Measurements from ENCODE around the gene DMBT1.

The DMBT1 gene

DNA sequence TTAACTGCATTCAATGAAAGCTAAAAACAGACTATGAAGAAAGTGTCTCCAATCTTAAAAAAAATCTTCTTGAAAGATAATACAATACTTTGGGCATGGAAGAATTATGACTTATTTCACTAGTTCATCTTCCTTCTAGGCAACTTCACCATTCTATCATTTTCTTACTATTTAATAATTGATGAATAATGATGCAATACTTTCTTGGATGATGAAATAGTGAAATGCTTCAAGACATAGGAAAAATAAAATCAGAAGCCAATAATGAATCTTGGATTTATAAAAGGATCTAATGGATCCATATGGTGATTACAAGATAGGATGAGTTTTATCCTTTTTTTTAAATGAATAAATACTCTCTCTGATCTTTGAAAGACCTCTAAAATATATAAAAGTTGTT is 4.4 kb downstream of the DMBT1 start:
- Mint-ChIP-seq H3K9me3 (no peaks in the 10 kb centered on the region), H3K4me3 (no peak overlapping the region), H3K36me3 (ENCODE audit: low read depth) (no peaks in the 10 kb centered on the region), H3K27ac (no peak overlapping the region), H3K4me1 (peaks cover 6% of the 10 kb centered on the region), H3K27me3 (ENCODE audit: low read depth, poor library complexity) (peaks cover 65% of the 10 kb centered on the region)
- no peak for DNase-seq
- TF ChIP-seq, protein P1, sequence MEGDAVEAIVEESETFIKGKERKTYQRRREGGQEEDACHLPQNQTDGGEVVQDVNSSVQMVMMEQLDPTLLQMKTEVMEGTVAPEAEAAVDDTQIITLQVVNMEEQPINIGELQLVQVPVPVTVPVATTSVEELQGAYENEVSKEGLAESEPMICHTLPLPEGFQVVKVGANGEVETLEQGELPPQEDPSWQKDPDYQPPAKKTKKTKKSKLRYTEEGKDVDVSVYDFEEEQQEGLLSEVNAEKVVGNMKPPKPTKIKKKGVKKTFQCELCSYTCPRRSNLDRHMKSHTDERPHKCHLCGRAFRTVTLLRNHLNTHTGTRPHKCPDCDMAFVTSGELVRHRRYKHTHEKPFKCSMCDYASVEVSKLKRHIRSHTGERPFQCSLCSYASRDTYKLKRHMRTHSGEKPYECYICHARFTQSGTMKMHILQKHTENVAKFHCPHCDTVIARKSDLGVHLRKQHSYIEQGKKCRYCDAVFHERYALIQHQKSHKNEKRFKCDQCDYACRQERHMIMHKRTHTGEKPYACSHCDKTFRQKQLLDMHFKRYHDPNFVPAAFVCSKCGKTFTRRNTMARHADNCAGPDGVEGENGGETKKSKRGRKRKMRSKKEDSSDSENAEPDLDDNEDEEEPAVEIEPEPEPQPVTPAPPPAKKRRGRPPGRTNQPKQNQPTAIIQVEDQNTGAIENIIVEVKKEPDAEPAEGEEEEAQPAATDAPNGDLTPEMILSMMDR (IDR thresholded peaks at IDR 0.05), result no peak

- Mint-ChIP-seq H3K9me3 (no peaks in the 10 kb centered on the region), H3K4me3 (no peak overlapping the region), H3K36me3 (ENCODE audit: low read depth) (no peaks in the 10 kb centered on the region), H3K27me3 (ENCODE audit: low read depth, poor library complexity) (peaks cover 63% of the 10 kb centered on the region), H3K27ac (no peak overlapping the region), H3K4me1 (peaks cover 6% of the 10 kb centered on the region)
- peak; percentile 83 for DNase-seq
- TF ChIP-seq, protein P1 (IDR thresholded peaks at IDR 0.05), result peak; percentile 80
Observed at GRCh38 chr10:122565766-122566206, 5.2 kb downstream of the DMBT1 start.

GRCh38 chr10:122566632-122567031 is 6.1 kb downstream of the DMBT1 start:
- TF ChIP-seq, protein P1 (IDR thresholded peaks at IDR 0.05), result no peak
- Mint-ChIP-seq H3K27ac (no peak overlapping the region), H3K36me3 (ENCODE audit: low read depth) (no peaks in the 10 kb centered on the region), H3K9me3 (no peaks in the 10 kb centered on the region), H3K4me3 (no peak overlapping the region), H3K4me1 (peaks cover 1% of the 10 kb centered on the region), H3K27me3 (ENCODE audit: low read depth, poor library complexity) (peaks cover 59% of the 10 kb centered on the region)
- no peak for DNase-seq

DNA sequence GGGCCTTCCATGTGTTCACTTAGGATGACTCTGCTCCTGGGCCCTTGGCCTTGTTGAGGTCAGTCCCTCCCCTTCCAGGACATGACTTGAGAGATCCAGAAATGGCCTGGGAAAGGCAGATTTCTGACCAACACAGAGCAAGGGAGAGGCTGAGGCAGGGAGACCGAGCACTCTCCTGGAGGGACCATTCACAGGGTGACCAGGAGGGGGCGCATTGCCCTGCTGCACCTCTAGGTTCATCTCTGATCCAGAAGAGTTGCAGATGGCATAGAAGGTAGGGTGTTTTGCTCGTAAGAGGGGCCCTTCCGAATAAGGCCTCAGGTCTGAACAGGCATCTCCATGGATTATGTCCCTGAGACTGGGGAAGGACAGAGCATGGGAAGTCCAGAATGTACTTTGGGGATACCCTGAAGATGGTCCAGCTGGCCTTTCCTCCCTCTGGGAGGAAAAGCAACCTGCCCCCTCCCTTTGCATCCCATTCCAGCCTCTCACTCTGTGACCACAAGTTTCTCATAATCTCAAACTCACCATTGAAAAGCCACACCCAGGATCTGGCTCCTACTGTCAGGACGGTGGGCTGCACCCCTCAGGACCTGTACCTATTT is 6.6 kb downstream of the DMBT1 start:
- H3K9me3 Mint-ChIP-seq, result no peaks in the 10 kb centered on the region
- no peak overlapping the region for H3K4me3 Mint-ChIP-seq
- no peaks in the 10 kb centered on the region for H3K36me3 Mint-ChIP-seq (ENCODE audit: low read depth)
- no peaks in the 10 kb centered on the region for H3K4me1 Mint-ChIP-seq
- no peak overlapping the region for H3K27ac Mint-ChIP-seq
- peak; percentile 37 for DNase-seq
- H3K27me3 Mint-ChIP-seq (ENCODE audit: low read depth, poor library complexity), result peaks cover 56% of the 10 kb centered on the region
- TF ChIP-seq, protein P1 (IDR thresholded peaks at IDR 0.05), result peak; percentile 52

DNA sequence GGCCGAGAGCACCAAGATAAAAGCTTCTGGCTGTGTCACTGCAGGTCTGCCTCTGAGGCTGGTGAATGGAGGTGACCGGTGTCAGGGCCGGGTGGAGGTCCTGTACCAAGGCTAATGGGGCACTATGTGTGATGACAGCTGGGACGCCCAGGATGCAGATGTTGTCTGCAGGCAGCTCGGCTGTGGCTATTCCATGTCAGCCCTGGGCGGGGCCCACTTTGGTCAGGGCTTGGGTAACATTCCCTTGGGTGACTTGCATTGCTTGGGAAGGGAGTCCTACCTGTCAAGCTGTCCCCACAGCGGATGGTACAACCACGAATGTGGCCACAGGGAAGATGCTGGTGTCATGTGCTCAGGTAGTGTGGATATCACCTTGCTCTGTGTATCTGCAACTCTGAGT is 8.0 kb downstream of the DMBT1 start:
- no peak for DNase-seq
- Mint-ChIP-seq H3K27ac (no peak overlapping the region), H3K9me3 (no peaks in the 10 kb centered on the region), H3K4me1 (no peaks in the 10 kb centered on the region), H3K4me3 (no peak overlapping the region), H3K27me3 (ENCODE audit: low read depth, poor library complexity) (peaks cover 55% of the 10 kb centered on the region), H3K36me3 (ENCODE audit: low read depth) (no peaks in the 10 kb centered on the region)
- TF ChIP-seq, protein P1 (IDR thresholded peaks at IDR 0.05), result no peak

DNA sequence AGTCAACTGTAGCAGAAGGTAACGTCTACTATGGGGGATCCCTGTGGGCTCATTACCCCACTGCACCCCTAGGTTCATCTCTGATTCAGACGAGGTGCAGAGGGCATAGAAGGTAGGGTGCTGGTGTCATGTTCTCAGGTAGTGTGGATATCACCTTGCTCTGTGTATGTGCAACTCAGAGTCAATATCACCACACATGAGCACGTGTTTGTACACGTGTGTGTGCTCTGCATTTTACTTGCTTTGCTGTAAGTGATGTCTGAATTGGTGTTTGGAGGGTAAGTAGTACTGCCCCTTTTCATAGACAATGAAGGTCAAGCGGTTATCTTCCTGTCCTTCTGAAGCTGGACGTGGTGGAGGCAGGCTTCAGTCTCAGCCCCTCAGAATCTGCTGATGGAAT is 10.4 kb downstream of the DMBT1 start:
- TF ChIP-seq, protein P1 (IDR thresholded peaks at IDR 0.05), result no peak
- Mint-ChIP-seq H3K27ac (no peak overlapping the region), H3K4me1 (no peaks in the 10 kb centered on the region), H3K27me3 (ENCODE audit: low read depth, poor library complexity) (peaks cover 53% of the 10 kb centered on the region), H3K9me3 (peaks cover 15% of the 10 kb centered on the region), H3K36me3 (ENCODE audit: low read depth) (no peaks in the 10 kb centered on the region), H3K4me3 (no peak overlapping the region)
- no peak for DNase-seq

Measured in nephron progenitor cell (in vitro differentiated cells).